Progenitor cell of endocrine pancreas (in vitro differentiated cells): ENCODE results near the gene RAET1L. TPM values are rescaled to one million over a fixed set of nuclear protein-coding genes. Genes with fewer than 3 reads are reported as not detected.

Experiments used
- DNase-seq: peaks from one replicate; pipeline ENCODE4 v3.0.0; 2021; ENCODE audit warnings: low spot score; ENCODE audit not compliant: unreplicated experiment
- H3K27ac Mint-ChIP-seq: 2 replicates; pipeline ENCODE4 v1.8.0; 2021; ENCODE audit warnings: mild to moderate bottlenecking, moderate library complexity, mixed read lengths
- H3K27me3 Mint-ChIP-seq: 2 replicates; pipeline ENCODE4 v1.8.0; 2021; ENCODE audit warnings: mixed read lengths
- H3K36me3 Mint-ChIP-seq: 2 replicates; pipeline ENCODE4 v1.8.0; 2022; ENCODE audit warnings: mixed read lengths; ENCODE audit not compliant: insufficient read depth
- H3K4me1 Mint-ChIP-seq: 2 replicates; pipeline ENCODE4 v1.8.0; 2021; ENCODE audit warnings: low read depth, mixed read lengths
- H3K4me3 Mint-ChIP-seq: 2 replicates; pipeline ENCODE4 v1.8.0; 2021; ENCODE audit warnings: low read depth, mild to moderate bottlenecking, moderate library complexity, mixed read lengths
- H3K9me3 Mint-ChIP-seq: 2 replicates; pipeline ENCODE4 v1.8.0; 2021; ENCODE audit warnings: low read depth, mixed read lengths
- total RNA-seq: library from RNA; stranded (reverse); gene quantifications from 2 replicates; pipeline ENCODE4 v1.2.1, GENCODE V29; 2021
- TF ChIP-seq, protein P1 (sequence below): fragments of 200-600 bp; sonication (generic); IDR thresholded peaks from one replicate; pipeline ENCODE4 v1.5.0; 2021; ENCODE audit warnings: antibody characterized with exemption, mild to moderate bottlenecking; ENCODE audit not compliant: unreplicated experiment

RAET1L gene
- total RNA-seq, 1 donor from 2014 or later = not detected

GRCh38 chr6:150029749-150030148 lies 4.4 kb upstream of the RAET1L start:
- no peak for DNase-seq
- H3K4me1 Mint-ChIP-seq = no peaks in the 10 kb centered on the region
- TF ChIP-seq, protein P1, sequence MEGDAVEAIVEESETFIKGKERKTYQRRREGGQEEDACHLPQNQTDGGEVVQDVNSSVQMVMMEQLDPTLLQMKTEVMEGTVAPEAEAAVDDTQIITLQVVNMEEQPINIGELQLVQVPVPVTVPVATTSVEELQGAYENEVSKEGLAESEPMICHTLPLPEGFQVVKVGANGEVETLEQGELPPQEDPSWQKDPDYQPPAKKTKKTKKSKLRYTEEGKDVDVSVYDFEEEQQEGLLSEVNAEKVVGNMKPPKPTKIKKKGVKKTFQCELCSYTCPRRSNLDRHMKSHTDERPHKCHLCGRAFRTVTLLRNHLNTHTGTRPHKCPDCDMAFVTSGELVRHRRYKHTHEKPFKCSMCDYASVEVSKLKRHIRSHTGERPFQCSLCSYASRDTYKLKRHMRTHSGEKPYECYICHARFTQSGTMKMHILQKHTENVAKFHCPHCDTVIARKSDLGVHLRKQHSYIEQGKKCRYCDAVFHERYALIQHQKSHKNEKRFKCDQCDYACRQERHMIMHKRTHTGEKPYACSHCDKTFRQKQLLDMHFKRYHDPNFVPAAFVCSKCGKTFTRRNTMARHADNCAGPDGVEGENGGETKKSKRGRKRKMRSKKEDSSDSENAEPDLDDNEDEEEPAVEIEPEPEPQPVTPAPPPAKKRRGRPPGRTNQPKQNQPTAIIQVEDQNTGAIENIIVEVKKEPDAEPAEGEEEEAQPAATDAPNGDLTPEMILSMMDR = no peak
- peaks cover 79% of the 10 kb centered on the region for H3K27me3 Mint-ChIP-seq
- H3K36me3 Mint-ChIP-seq = no peaks in the 10 kb centered on the region
- H3K4me3 Mint-ChIP-seq = no peak overlapping the region
- no peaks in the 10 kb centered on the region for H3K9me3 Mint-ChIP-seq
- H3K27ac Mint-ChIP-seq = no peak overlapping the region

GRCh38 chr6:150029276-150029675 lies 3.9 kb upstream of the RAET1L start:
- Mint-ChIP-seq H3K4me1 (no peaks in the 10 kb centered on the region), H3K36me3 (no peaks in the 10 kb centered on the region), H3K27me3 (peaks cover 78% of the 10 kb centered on the region), H3K9me3 (no peaks in the 10 kb centered on the region), H3K4me3 (no peak overlapping the region), H3K27ac (no peak overlapping the region)
- DNase-seq = no peak
- TF ChIP-seq, protein P1 = no peak

DNA sequence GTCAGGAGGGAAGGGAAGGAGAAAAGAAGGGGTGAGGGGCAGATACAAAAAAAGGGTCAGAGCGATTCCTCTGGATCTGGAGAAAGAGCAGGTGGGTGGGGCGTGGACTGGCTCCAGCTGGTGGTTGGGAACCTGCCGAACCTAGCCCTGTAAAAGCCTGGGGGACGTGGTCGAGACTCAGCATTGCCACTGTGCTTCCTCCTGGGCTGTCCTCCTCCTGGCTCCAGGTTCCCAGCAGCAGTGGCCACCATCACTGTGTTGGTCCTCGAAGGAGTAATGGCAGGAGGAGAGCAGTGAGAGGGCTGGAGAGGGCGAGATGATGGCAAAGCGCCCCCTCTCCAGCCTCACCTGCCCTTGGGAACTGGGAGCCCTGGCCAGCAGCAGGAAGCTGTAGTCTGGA lies 3.5 kb upstream of the RAET1L start:
- TF ChIP-seq, protein P1 = no peak
- Mint-ChIP-seq H3K36me3 (no peaks in the 10 kb centered on the region), H3K27ac (no peak overlapping the region), H3K4me3 (no peak overlapping the region), H3K27me3 (peaks cover 73% of the 10 kb centered on the region), H3K4me1 (no peaks in the 10 kb centered on the region), H3K9me3 (no peaks in the 10 kb centered on the region)
- DNase-seq = no peak

DNA sequence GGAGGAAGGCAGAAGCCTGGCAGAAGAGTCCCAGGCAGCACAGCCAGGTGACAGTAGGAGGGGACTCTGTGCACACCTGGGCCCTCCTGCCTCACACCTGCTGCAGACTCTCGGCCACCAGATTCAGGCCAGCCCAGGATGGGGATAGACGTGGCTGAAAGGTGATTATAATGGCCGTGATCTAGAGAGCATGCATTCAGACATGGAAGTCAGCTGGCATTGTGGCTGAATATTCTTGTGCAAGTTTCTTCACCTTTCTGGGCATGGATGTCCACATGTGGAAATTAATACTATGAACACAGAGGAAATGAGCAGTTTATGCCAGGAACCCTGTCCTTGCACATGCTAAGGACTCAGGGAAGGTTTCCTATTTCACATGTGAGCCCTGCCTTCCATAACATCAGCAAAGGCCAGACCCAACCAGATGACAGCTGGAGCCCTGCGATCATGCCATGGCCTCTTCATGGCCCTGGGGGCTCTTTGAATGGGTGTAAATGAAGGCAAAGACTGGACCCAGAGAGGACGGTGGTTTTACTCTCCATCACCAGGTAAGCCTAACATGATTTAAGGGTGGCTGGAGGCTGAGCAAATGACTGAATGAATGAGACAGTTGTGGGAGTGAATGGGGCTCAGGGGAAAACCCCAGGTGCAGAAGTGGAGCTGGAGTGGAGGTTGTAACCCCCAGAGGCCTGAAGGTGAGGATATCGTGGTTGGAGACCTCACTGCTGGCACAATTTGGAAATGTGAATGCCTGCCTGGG lies 2.7 kb upstream of the RAET1L start:
- Mint-ChIP-seq H3K27ac (no peak overlapping the region), H3K4me3 (no peak overlapping the region), H3K9me3 (no peaks in the 10 kb centered on the region), H3K4me1 (no peaks in the 10 kb centered on the region), H3K36me3 (no peaks in the 10 kb centered on the region), H3K27me3 (peaks cover 70% of the 10 kb centered on the region)
- TF ChIP-seq, protein P1 = no peak
- DNase-seq = no peak

- H3K4me3 Mint-ChIP-seq = no peak overlapping the region
- no peaks in the 10 kb centered on the region for H3K36me3 Mint-ChIP-seq
- TF ChIP-seq, protein P1 = no peak
- DNase-seq = no peak
- H3K27me3 Mint-ChIP-seq = peaks cover 65% of the 10 kb centered on the region
- H3K27ac Mint-ChIP-seq = no peak overlapping the region
- H3K4me1 Mint-ChIP-seq = no peaks in the 10 kb centered on the region
- H3K9me3 Mint-ChIP-seq = no peaks in the 10 kb centered on the region
Observed at GRCh38 chr6:150026976-150027805, 1.9 kb upstream of the RAET1L start.
